Activated CD4-positive, alpha-beta T cell treated with anti-CD3 and anti-CD28 coated beads, Interleukin-2, amount 50 U/mL, for 16 hours (primary cell): ENCODE data around the gene SHANK3.

Experiments
- DNase-seq: peaks from one replicate; pipeline ENCODE4 v3.0.0-alpha.2; 2020

The SHANK3 gene

GRCh38 chr22:50700387-50701075 is 27.9 kb downstream of the SHANK3 start:
- no peak for DNase-seq

GRCh38 chr22:50701076-50701419 is 28.4 kb downstream of the SHANK3 start:
- no peak for DNase-seq

- no peak for DNase-seq
Measured at GRCh38 chr22:50701428-50702154, 29.0 kb downstream of the SHANK3 start.

- peak; percentile 14 for DNase-seq
Measured at GRCh38 chr22:50702261-50702671, 29.6 kb downstream of the SHANK3 start.

- no peak for DNase-seq
Measured at GRCh38 chr22:50702821-50703725, 30.4 kb downstream of the SHANK3 start.

- no peak for DNase-seq
Measured at GRCh38 chr22:50703726-50704509, 31.3 kb downstream of the SHANK3 start.

GRCh38 chr22:50704510-50705218 is 32.0 kb downstream of the SHANK3 start:
- DNase-seq: no peak

- no peak for DNase-seq
Measured at GRCh38 chr22:50705219-50705691, 32.6 kb downstream of the SHANK3 start.

- DNase-seq: no peak
Measured at GRCh38 chr22:50705851-50706351, 33.3 kb downstream of the SHANK3 start.

- no peak for DNase-seq
Measured at GRCh38 chr22:50706481-50707125, 34.0 kb downstream of the SHANK3 start.

- no peak for DNase-seq
Measured at GRCh38 chr22:50708474-50708873, 35.9 kb downstream of the SHANK3 start.

GRCh38 chr22:50708996-50709395 is 36.4 kb downstream of the SHANK3 start:
- DNase-seq: no peak

- no peak for DNase-seq
Measured at GRCh38 chr22:50710221-50710620, 37.6 kb downstream of the SHANK3 start.

- DNase-seq: no peak
Measured at GRCh38 chr22:50710886-50711285, 38.3 kb downstream of the SHANK3 start.

- no peak for DNase-seq
Measured at GRCh38 chr22:50711446-50712340, 39.1 kb downstream of the SHANK3 start.

GRCh38 chr22:50712341-50713007 is 39.9 kb downstream of the SHANK3 start:
- DNase-seq: no peak

GRCh38 chr22:50713008-50713385 is 40.4 kb downstream of the SHANK3 start:
- no peak for DNase-seq

- no peak for DNase-seq
Measured at GRCh38 chr22:50713571-50714056, 41.0 kb downstream of the SHANK3 start.

GRCh38 chr22:50714150-50714549 is 41.5 kb downstream of the SHANK3 start:
- DNase-seq: no peak
